H9 (cell line): ENCODE data around the gene CAPZA2. TPM values are rescaled to one million over a fixed set of nuclear protein-coding genes. Genes with fewer than 3 reads are reported as not detected.

Experiments
- DNase-seq: peaks from one replicate; pipeline ENCODE4 v3.0.0-alpha.2; 2017
- H2AFZ ChIP-seq: one replicate; pipeline ENCODE4 v1.6.1; 2013; ENCODE audit warnings: mild to moderate bottlenecking, low read length, control low read depth, moderate library complexity
- H2AK5ac ChIP-seq: 2 replicates; pipeline ENCODE4 v1.6.1; 2013; ENCODE audit warnings: low read length, control low read depth, mixed read lengths; ENCODE audit not compliant: insufficient read length
- H2BK120ac ChIP-seq: one replicate; pipeline ENCODE4 v1.6.1; 2013; ENCODE audit warnings: low read depth, mild to moderate bottlenecking, low read length, control low read depth, inconsistent platforms; ENCODE audit not compliant: poor library complexity, severe bottlenecking
- H2BK12ac ChIP-seq: 2 replicates; pipeline ENCODE4 v1.6.1; 2013; ENCODE audit warnings: low read length, control low read depth, mixed read lengths, low read depth; ENCODE audit not compliant: insufficient read length
- H2BK15ac ChIP-seq: 2 replicates; pipeline ENCODE4 v1.6.1; 2013; ENCODE audit warnings: low read depth, low read length, control low read depth
- H2BK20ac ChIP-seq: one replicate; pipeline ENCODE4 v1.6.1; 2013; ENCODE audit warnings: low read depth, mild to moderate bottlenecking, low read length, control low read depth, inconsistent platforms; ENCODE audit not compliant: poor library complexity, severe bottlenecking
- H2BK5ac ChIP-seq: 2 replicates; pipeline ENCODE4 v1.6.1; 2013; ENCODE audit warnings: low read length, control low read depth, mixed read lengths; ENCODE audit not compliant: insufficient read length
- H3K14ac ChIP-seq: 2 replicates; pipeline ENCODE4 v1.6.1; 2013; ENCODE audit warnings: low read length, control low read depth; ENCODE audit not compliant: insufficient read depth
- H3K18ac ChIP-seq: 2 replicates; pipeline ENCODE4 v1.6.1; 2013; ENCODE audit warnings: low read depth, mild to moderate bottlenecking, mixed read lengths, low read length, control low read depth; ENCODE audit not compliant: insufficient read length
- H3K23ac ChIP-seq: 2 replicates; pipeline ENCODE4 v1.6.1; 2013; ENCODE audit warnings: low read length, control low read depth, mixed read lengths, low read depth; ENCODE audit not compliant: insufficient read length
- H3K23me2 ChIP-seq: 2 replicates; pipeline ENCODE4 v1.6.1; 2013; ENCODE audit warnings: low read depth, mild to moderate bottlenecking, mixed read lengths, low read length, control low read depth; ENCODE audit not compliant: insufficient read length, poor library complexity, severe bottlenecking
- H3K27ac ChIP-seq: 2 replicates; pipeline ENCODE4 v1.5.1; 2013; ENCODE audit warnings: low read length, control low read depth, mixed read lengths, low read depth; ENCODE audit not compliant: insufficient read length
- H3K27me3 ChIP-seq: 2 replicates; pipeline ENCODE4 v1.6.1; 2013; ENCODE audit warnings: low read length, control low read depth, inconsistent platforms; ENCODE audit not compliant: insufficient read depth
- H3K4ac ChIP-seq: 2 replicates; pipeline ENCODE4 v1.6.1; 2013; ENCODE audit warnings: low read depth, mild to moderate bottlenecking, control low read depth, inconsistent platforms, low read length, moderate library complexity
- H3K4me1 ChIP-seq: 2 replicates; pipeline ENCODE4 v1.6.1; 2013; ENCODE audit warnings: low read length, control low read depth, inconsistent platforms; ENCODE audit not compliant: insufficient read depth
- H3K4me2 ChIP-seq: 2 replicates; pipeline ENCODE4 v1.6.1; 2013; ENCODE audit warnings: low read length, control low read depth, mixed read lengths; ENCODE audit not compliant: insufficient read length, insufficient read depth
- H3K56ac ChIP-seq: 2 replicates; pipeline ENCODE4 v1.6.1; 2013; ENCODE audit warnings: low read depth, mild to moderate bottlenecking, mixed read lengths, low read length, control low read depth; ENCODE audit not compliant: insufficient read length
- H3K79me1 ChIP-seq: 2 replicates; pipeline ENCODE4 v1.6.1; 2013; ENCODE audit warnings: low read depth, mild to moderate bottlenecking, moderate library complexity, low read length, control low read depth, inconsistent platforms; ENCODE audit not compliant: insufficient read depth, poor library complexity, severe bottlenecking
- H3K79me2 ChIP-seq: 2 replicates; pipeline ENCODE4 v1.6.1; 2013; ENCODE audit warnings: low read length, control low read depth, inconsistent platforms; ENCODE audit not compliant: insufficient read depth
- H3K9ac ChIP-seq: 2 replicates; pipeline ENCODE4 v1.6.1; 2013; ENCODE audit warnings: low read length, control low read depth, mixed read lengths; ENCODE audit not compliant: insufficient read length; ENCODE audit errors: extremely low read depth
- H3K9me3 ChIP-seq: one replicate; pipeline ENCODE4 v1.6.1; 2013; ENCODE audit warnings: low read depth, low read length, inconsistent platforms; ENCODE audit not compliant: control insufficient read depth
- H3T11ph ChIP-seq: one replicate; pipeline ENCODE4 v1.6.1; 2013; ENCODE audit warnings: mild to moderate bottlenecking, low read length, control low read depth, inconsistent platforms
- H4K20me1 ChIP-seq: one replicate; pipeline ENCODE4 v1.6.1; 2013; ENCODE audit not compliant: control insufficient read depth, insufficient read length, insufficient read depth
- H4K5ac ChIP-seq: 2 replicates; pipeline ENCODE4 v1.6.1; 2013; ENCODE audit warnings: low read depth, mild to moderate bottlenecking, mixed read lengths, low read length, control low read depth; ENCODE audit not compliant: insufficient read length
- H4K8ac ChIP-seq: replicated peaks from 2 replicates; pipeline ENCODE4 v1.6.1; 2013; ENCODE audit warnings: low read length, control low read depth, mixed read lengths, low read depth; ENCODE audit not compliant: insufficient read length
- H4K91ac ChIP-seq: 2 replicates; pipeline ENCODE4 v1.6.1; 2013; ENCODE audit warnings: low read depth, mild to moderate bottlenecking, moderate library complexity, mixed read lengths, low read length, control low read depth; ENCODE audit not compliant: insufficient read length
- H3K27ac Mint-ChIP-seq, 3 experiments: 2 replicates in 2 of 3; 3 replicates in 1 of 3; pipeline ENCODE4 v1.8.0; 2020 to 2021; ENCODE audit warnings: mixed read lengths in 3 of 3, mild to moderate bottlenecking in 1 of 3, moderate library complexity in 1 of 3
- H3K27me3 Mint-ChIP-seq: 2 replicates; pipeline ENCODE4 v1.8.0; 2021; ENCODE audit warnings: low read depth, mild to moderate bottlenecking, moderate library complexity, mixed read lengths
- H3K36me3 Mint-ChIP-seq, 3 experiments: 2 replicates in 2 of 3; 3 replicates in 1 of 3; pipeline ENCODE4 v1.8.0; 2020 to 2021; ENCODE audit warnings: low read depth in 3 of 3, mixed read lengths in 3 of 3; ENCODE audit not compliant: insufficient read depth in 1 of 3
- H3K4me1 Mint-ChIP-seq, 2 experiments: 2 replicates each; pipeline ENCODE4 v1.8.0; 2020; ENCODE audit warnings: mixed read lengths in 2 of 2
- H3K4me3 Mint-ChIP-seq, 2 experiments: 2 replicates in 1 of 2; 3 replicates in 1 of 2; pipeline ENCODE4 v1.8.0; 2020 to 2021; ENCODE audit warnings: mild to moderate bottlenecking in 2 of 2, mixed read lengths in 2 of 2, moderate library complexity in 1 of 2
- H3K9me3 Mint-ChIP-seq, 2 experiments: 2 replicates in 1 of 2; 3 replicates in 1 of 2; pipeline ENCODE4 v1.8.0; 2020; ENCODE audit warnings: mild to moderate bottlenecking in 2 of 2, mixed read lengths in 2 of 2, moderate library complexity in 1 of 2
- CTCF ChIP-seq: fragments of 200-600 bp; sonication (generic); conservative IDR thresholded peaks from 3 replicates; pipeline ENCODE4 v1.8.0; 2021; ENCODE audit warnings: antibody characterized with exemption, mild to moderate bottlenecking
- WGBS: extraction: QIAGEN DNeasy Blood & Tissue Kit; methylation state at CpG from one replicate; pipeline ENCODE4 v1.1.7; 2013; ENCODE audit warnings: missing lambda C conversion rate, low lambda C conversion rate, mixed read lengths; ENCODE audit not compliant: insufficient read length; ENCODE audit errors: extremely low coverage; 5-methylcytosine and 5-hydroxymethylcytosine counted together
- total RNA-seq: library from RNA; stranded (reverse); gene quantifications from 2 replicates; pipeline ENCODE4 v1.2.1, GENCODE V29; 2021

CAPZA2 gene
- total RNA-seq, 1 experiment from 2014 or later, result 131 TPM

DNA sequence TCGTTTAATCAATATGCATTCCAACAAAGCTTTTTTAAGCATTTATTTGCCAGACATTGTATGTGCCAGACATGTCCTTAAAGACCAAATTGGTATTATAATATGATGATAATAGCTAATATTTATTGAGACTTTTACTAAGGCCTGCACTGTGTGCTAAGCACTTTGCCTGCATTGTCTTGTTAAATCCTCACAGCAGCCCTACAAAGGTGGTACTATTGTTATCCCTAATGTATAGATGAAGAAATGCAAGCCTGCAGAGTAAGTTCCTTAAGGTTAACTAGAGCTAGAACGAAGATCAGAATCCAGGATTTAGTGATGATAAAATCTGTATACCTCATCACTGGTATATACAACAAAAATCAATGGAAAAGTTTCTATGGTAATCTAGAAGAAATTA, 5.3 kb upstream of the CAPZA2 start:
- Histone ChIP-seq H4K91ac (no peak overlapping the region), H2BK120ac (no peak overlapping the region), H3K23me2 (no peaks in the 10 kb centered on the region), H3K4me2 (no peak overlapping the region), H3K79me1 (no peaks in the 10 kb centered on the region), H3K23ac (no peak overlapping the region), H3K4ac (no peak overlapping the region), H3K9ac (no peak overlapping the region), H4K5ac (no peak overlapping the region), H3K18ac (no peak overlapping the region), H2BK5ac (no peak overlapping the region), H3K27me3 (no peaks in the 10 kb centered on the region), H2AK5ac (no peak overlapping the region), H2AFZ (no peak overlapping the region), H3K14ac (no peak overlapping the region), H3K27ac (no peak overlapping the region), H4K8ac (no peak overlapping the region), H2BK20ac (no peak overlapping the region), H2BK15ac (no peak overlapping the region), H2BK12ac (no peak overlapping the region), H3T11ph (no peak overlapping the region), H4K20me1 (no peaks in the 10 kb centered on the region), H3K56ac (no peak overlapping the region), H3K9me3 (no peaks in the 10 kb centered on the region), H3K79me2 (no peaks in the 10 kb centered on the region), H3K4me1 (peaks cover 2% of the 10 kb centered on the region; the same call in 1 of the 2 replicates)
- Mint-ChIP-seq H3K9me3 (peaks cover 0 to 3% of the 10 kb centered on the region in 2 experiments; a peak in 1 of 5 replicates), H3K4me3 (no peak overlapping the region), H3K4me1 (peaks cover 32 to 37% of the 10 kb centered on the region in 2 experiments), H3K27ac (no peak overlapping the region), H3K27me3 (peaks cover 7% of the 10 kb centered on the region), H3K36me3 (peaks cover 0 to 4% (median 0%) of the 10 kb centered on the region in 3 experiments; a peak in 2 of 7 replicates)
- no peak for DNase-seq
- TF ChIP-seq CTCF, result no peak
- no CpG with 5 or more reads among the region's 2 CpGs for WGBS
